Transverse colon (tissue), 4 donors: ENCODE measurements around the gene MRPL19. TPM values are rescaled to one million over a fixed set of nuclear protein-coding genes. Genes with fewer than 3 reads are reported as not detected.

Source experiments
- DNase-seq: peaks from one replicate; pipeline ENCODE4 v3.0.0-alpha.2; 2019
- H3K27ac ChIP-seq, 4 donors: fragments of 200-600 bp; sonication (generic); 2 replicates each; pipeline ENCODE4 v1.5.1; 2016 to 2018; ENCODE audit warnings: inconsistent platforms in 4 of 4
- H3K27me3 ChIP-seq: fragments of 200-600 bp; sonication (generic); 2 replicates; pipeline ENCODE4 v1.5.1; 2017; ENCODE audit warnings: inconsistent platforms
- H3K36me3 ChIP-seq, 4 donors: fragments of 200-600 bp; sonication (generic); 2 replicates each; pipeline ENCODE4 v1.5.1; 2017 to 2019; ENCODE audit warnings: inconsistent platforms in 4 of 4
- H3K4me1 ChIP-seq, 4 donors: fragments of 200-600 bp; sonication (generic); 2 replicates each; pipeline ENCODE4 v1.5.1; 2017 to 2020; ENCODE audit warnings: inconsistent platforms in 4 of 4
- H3K4me3 ChIP-seq, 4 donors: fragments of 200-600 bp; sonication (generic); 1 replicate in 1 of 4; 2 replicates in 3 of 4; pipeline versions ENCODE4 v1.5.1 to v1.6.1; 2017 to 2019; ENCODE audit warnings: inconsistent platforms in 4 of 4
- H3K9me3 ChIP-seq, 2 donors: fragments of 200-600 bp; sonication (generic); 2 replicates each; pipeline ENCODE4 v1.5.1; 2017 to 2019; ENCODE audit warnings: inconsistent platforms in 2 of 2
- EP300 ChIP-seq: sonication (generic); formaldehyde crosslinking; IDR thresholded peaks from one replicate; pipeline ENCODE4 v1.6.1; 2017; ENCODE audit warnings: antibody characterized with exemption, low read depth
- POLR2A ChIP-seq: fragments of 450-650 bp; IDR thresholded peaks from one replicate; pipeline ENCODE4 v1.6.1; 2016; ENCODE audit warnings: antibody characterized with exemption, mild to moderate bottlenecking, moderate library complexity
- POLR2AphosphoS5 ChIP-seq, 3 donors: sonication (generic); formaldehyde crosslinking; IDR thresholded peaks; one replicate each; pipeline ENCODE4 v1.6.1; 2016; ENCODE audit warnings: antibody characterized with exemption in 3 of 3
- WGBS, 2 donors: methylation state at CpG; one replicate each; pipeline ENCODE4 v1.1.5; 2018; ENCODE audit warnings: low coverage in 1 of 2; 5-methylcytosine and 5-hydroxymethylcytosine counted together
- in situ Hi-C, 4 donors: fragments of 200-750 bp; cut with MboI; loops; one replicate each; pipeline versions ENCODE4 v1.15.0 to v1.15.1; 2017; ENCODE audit warnings: low sequenced_read_pairs in 3 of 4, low pct_ligation_motif_present in 1 of 4, low pct_unique_long_range_greater_than_20kb in 1 of 4
- intact Hi-C: fragments of 100-400 bp; cut with DNase I; formaldehyde crosslinking; loops from one replicate; pipeline ENCODE4 v1.15.1; 2023; ENCODE audit warnings: low total_unique reads
- total RNA-seq, 4 donors: library from RNA; depleted of rRNA; stranded (reverse); fragments of >200 nt; gene quantifications; one replicate each; pipeline ENCODE4 v1.1.0, GENCODE V29; 2016
- TF ChIP-seq, protein P1 (sequence below), 5 experiments: fragments of 200-600 bp in 3 of 5; fragments of 450-650 bp in 2 of 5; sonication (generic) in 3 of 5; IDR thresholded peaks; 1 replicate in 2 of 5; 2 replicates in 3 of 5; pipeline ENCODE4 v1.5.1; 2016 to 2017; ENCODE audit warnings: antibody characterized with exemption in 5 of 5, inconsistent platforms in 3 of 5, mild to moderate bottlenecking in 2 of 5, moderate library complexity in 1 of 5

MRPL19 gene
- total RNA-seq, 4 donors from 2014 or later = 4.4 to 131 (median 27.4) TPM

DNA sequence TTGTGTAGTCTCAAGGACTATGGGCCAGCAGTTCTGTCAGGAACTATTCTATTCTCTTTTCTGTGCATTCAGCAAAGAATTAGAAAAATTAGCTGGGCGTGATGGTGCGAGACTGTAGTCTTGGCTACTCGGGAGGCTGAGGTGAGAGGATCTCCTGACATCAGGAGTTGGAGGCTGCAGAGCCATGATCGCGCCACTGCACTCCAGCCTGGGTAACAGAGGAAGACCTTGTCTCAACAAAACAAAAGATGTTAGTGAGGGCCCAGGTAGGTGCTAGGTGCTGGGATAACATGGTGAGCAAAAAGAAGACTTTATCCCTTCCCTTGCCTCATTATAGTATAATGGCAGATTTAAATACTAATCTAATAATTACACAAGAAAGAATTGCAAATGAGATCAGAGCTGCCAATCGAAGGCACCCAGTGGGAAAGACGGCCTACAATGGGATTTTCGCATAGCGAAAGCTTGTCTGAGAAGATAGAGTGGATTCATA, 447 bp upstream of the MRPL19 start:
- 78 to 86% methylated on average over 6 to 9 of the region's 9 CpGs for WGBS, 2 donors
- TF ChIP-seq EP300 (no peak), POLR2AphosphoS5 (IDR thresholded peaks at IDR 0.05) (no peak), POLR2A (no peak)
- TF ChIP-seq, protein P1, sequence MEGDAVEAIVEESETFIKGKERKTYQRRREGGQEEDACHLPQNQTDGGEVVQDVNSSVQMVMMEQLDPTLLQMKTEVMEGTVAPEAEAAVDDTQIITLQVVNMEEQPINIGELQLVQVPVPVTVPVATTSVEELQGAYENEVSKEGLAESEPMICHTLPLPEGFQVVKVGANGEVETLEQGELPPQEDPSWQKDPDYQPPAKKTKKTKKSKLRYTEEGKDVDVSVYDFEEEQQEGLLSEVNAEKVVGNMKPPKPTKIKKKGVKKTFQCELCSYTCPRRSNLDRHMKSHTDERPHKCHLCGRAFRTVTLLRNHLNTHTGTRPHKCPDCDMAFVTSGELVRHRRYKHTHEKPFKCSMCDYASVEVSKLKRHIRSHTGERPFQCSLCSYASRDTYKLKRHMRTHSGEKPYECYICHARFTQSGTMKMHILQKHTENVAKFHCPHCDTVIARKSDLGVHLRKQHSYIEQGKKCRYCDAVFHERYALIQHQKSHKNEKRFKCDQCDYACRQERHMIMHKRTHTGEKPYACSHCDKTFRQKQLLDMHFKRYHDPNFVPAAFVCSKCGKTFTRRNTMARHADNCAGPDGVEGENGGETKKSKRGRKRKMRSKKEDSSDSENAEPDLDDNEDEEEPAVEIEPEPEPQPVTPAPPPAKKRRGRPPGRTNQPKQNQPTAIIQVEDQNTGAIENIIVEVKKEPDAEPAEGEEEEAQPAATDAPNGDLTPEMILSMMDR (IDR thresholded peaks at IDR 0.05) = no peak
- Histone ChIP-seq H3K27ac (peak overlapping the region; percentile 76 to 86 (median 84)), H3K27me3 (no peaks in the 10 kb centered on the region), H3K4me1 (peaks cover 5 to 19% (median 12%) of the 10 kb centered on the region in 4 donors), H3K36me3 (no peaks in the 10 kb centered on the region), H3K4me3 (peak overlapping the region in 3 of 4 donors; percentile 80 to 92 (median 86)), H3K9me3 (no peaks in the 10 kb centered on the region)
- in situ Hi-C loops (no loop called here), intact Hi-C loops (no loop called here)
- no peak for DNase-seq

DNA sequence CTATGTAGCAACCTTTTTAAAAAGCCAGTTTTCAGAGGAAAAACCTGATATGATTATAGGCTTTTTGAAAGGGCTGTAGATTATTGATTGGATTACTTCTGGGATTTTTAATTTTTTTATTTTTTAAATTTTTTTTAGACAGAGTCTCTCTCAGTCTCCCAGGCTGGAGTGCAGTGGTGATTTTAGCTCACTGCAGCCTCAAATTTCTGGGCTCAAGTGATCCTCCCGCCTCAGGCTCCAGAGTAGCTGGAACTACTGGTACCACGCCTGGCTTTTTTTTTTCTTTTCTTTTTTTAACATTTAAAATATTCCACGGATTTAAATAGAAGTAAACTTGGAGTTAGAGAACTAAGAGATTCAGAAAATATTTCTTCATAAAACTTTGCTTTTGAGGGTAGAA, 1.2 kb downstream of the MRPL19 start:
- intact Hi-C loops (no loop called here), in situ Hi-C loops (no loop called here)
- DNase-seq = no peak
- H3K4me3 ChIP-seq = peak overlapping the region in 3 of 4 donors; percentile 80 to 92 (median 86)
- no peaks in the 10 kb centered on the region for H3K9me3 ChIP-seq
- WGBS, 2 donors = 68 to 75% methylated on average over 3 of the region's 3 CpGs
- H3K27ac ChIP-seq = peak overlapping the region in 1 of 4 donors; percentile 82
- H3K4me1 ChIP-seq = peaks cover 5 to 19% (median 12%) of the 10 kb centered on the region in 4 donors
- peaks cover 0 to 15% (median 4%) of the 10 kb centered on the region in 4 donors for H3K36me3 ChIP-seq
- H3K27me3 ChIP-seq = no peaks in the 10 kb centered on the region
- TF ChIP-seq, protein P1 (IDR thresholded peaks at IDR 0.05) = peak in 1 of 5 experiments; percentile 19
- TF ChIP-seq POLR2AphosphoS5 (IDR thresholded peaks at IDR 0.05) = no peak

DNA sequence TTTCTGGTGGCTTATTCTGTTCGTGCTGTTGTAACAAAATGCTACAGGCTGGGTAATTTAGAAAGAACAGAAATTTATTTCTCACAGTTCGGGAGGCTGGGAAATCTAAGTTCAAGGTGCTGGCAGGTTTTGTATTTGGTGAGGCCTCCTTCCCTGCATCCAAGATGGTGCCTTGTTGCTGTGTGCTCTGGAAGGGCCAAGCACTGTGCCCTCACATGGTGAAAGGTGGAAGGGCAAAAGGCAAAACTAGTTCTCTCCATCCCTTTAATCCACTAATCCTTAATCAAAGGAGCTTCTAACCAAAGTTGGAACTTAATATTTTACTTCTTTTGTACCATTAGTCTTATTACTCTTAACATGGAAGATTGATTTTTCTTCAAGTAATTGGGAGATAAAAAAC, 7.4 kb downstream of the MRPL19 start:
- Histone ChIP-seq H3K27me3 (no peaks in the 10 kb centered on the region), H3K9me3 (no peaks in the 10 kb centered on the region), H3K4me3 (no peak overlapping the region), H3K36me3 (peaks cover 0 to 55% (median 18%) of the 10 kb centered on the region in 4 donors), H3K27ac (no peak overlapping the region), H3K4me1 (peaks cover 0 to 1% (median 0%) of the 10 kb centered on the region in 4 donors)
- intact Hi-C loops (no loop called here), in situ Hi-C loops (no loop called here)
- DNase-seq = no peak
- 94 to 98% methylated on average over 2 of the region's 2 CpGs for WGBS, 2 donors
- TF ChIP-seq EP300 (no peak), POLR2A (no peak), POLR2AphosphoS5 (IDR thresholded peaks at IDR 0.05) (no peak)
- TF ChIP-seq, protein P1 (IDR thresholded peaks at IDR 0.05) = no peak

DNA sequence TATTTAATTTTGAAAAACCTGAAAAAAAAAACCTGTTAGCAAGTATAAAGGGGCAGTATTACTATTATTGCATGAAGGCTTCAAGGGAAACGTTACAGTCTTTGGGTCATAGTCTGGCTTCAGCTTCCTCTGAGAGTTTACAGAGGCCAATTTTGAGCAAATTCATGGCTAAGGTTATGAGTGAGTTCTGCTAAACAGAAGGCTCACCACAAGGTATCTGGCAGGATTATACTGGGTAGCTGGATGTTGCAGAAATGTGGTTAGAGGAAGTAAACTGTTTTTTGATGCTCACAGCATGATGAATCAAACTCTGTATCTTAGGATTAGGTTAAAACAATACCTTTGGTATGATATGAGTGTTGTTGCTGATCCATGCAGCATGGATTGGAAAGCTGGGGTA, 9.3 kb downstream of the MRPL19 start:
- Histone ChIP-seq H3K9me3 (peaks cover 0 to 5% of the 10 kb centered on the region in 2 donors), H3K4me1 (no peaks in the 10 kb centered on the region), H3K4me3 (no peak overlapping the region), H3K36me3 (peaks cover 0 to 72% (median 18%) of the 10 kb centered on the region in 4 donors), H3K27me3 (no peaks in the 10 kb centered on the region), H3K27ac (no peak overlapping the region)
- no peak for DNase-seq
- no peak for TF ChIP-seq POLR2A
- TF ChIP-seq EP300 = no peak
- TF ChIP-seq, protein P1 (IDR thresholded peaks at IDR 0.05) = no peak
- no peak for TF ChIP-seq POLR2AphosphoS5 (IDR thresholded peaks at IDR 0.05)
- intact Hi-C loops (no loop called here), in situ Hi-C loops (no loop called here)
- 88 to 100% methylated on average over 1 of the region's 1 CpG for WGBS, 2 donors
